ENCODE data around the gene GLCE. TPM values are rescaled to one million over a fixed set of nuclear protein-coding genes. Genes with fewer than 3 reads are reported as not detected.

The GLCE gene
- total RNA-seq, 1 experiment from 2014 or later: 7.5 TPM

DNA sequence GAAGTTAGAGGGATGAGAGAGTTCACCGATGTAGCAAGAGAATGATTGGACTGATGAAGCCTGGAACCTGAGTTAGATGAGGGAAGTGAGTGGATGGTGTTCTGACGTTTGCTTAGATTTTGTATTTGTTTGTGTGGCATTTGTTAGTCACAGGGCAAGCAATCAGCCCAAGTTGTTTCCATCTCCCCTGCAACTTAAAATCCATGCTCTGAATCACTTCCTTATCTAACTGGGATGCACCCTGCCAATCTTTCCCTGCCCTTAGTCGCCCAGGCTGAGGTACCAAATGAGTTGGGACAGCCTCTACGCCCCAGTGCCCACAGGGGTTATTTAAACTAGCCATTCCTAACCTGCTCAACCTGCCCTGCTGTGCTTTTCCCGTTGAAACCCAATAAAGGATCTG lies 150.9 kb downstream of the GLCE start:
- peaks cover 5% of the 10 kb centered on the region for H3K36me3 Mint-ChIP-seq (ENCODE audit: insufficient read depth, unreplicated experiment)
- H3K27me3 Mint-ChIP-seq (ENCODE audit: insufficient read depth, unreplicated experiment): no peaks in the 10 kb centered on the region
- intact Hi-C loops (cut with micrococcal nuclease): no loop called here
- POLR2A ChIA-PET: interaction anchor here (0.6 kb wide), 1 partner anchor 77 kb away, joined by 3 read pairs; no protein-coding TSS in a partner anchor
- H3K4me1 Mint-ChIP-seq (ENCODE audit: insufficient read depth, unreplicated experiment): peaks cover 9% of the 10 kb centered on the region
- no TSS peak for BruUV-seq (replicated peaks)
- no peak for DNase-seq (ENCODE audit: unreplicated experiment)
- no peak overlapping the region for H3K27ac Mint-ChIP-seq (ENCODE audit: low read depth, unreplicated experiment)
- TF ChIP-seq, protein P1, sequence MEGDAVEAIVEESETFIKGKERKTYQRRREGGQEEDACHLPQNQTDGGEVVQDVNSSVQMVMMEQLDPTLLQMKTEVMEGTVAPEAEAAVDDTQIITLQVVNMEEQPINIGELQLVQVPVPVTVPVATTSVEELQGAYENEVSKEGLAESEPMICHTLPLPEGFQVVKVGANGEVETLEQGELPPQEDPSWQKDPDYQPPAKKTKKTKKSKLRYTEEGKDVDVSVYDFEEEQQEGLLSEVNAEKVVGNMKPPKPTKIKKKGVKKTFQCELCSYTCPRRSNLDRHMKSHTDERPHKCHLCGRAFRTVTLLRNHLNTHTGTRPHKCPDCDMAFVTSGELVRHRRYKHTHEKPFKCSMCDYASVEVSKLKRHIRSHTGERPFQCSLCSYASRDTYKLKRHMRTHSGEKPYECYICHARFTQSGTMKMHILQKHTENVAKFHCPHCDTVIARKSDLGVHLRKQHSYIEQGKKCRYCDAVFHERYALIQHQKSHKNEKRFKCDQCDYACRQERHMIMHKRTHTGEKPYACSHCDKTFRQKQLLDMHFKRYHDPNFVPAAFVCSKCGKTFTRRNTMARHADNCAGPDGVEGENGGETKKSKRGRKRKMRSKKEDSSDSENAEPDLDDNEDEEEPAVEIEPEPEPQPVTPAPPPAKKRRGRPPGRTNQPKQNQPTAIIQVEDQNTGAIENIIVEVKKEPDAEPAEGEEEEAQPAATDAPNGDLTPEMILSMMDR (IDR thresholded peaks at IDR 0.05; ENCODE audit: unreplicated experiment): no peak
- H3K9me3 Mint-ChIP-seq (ENCODE audit: unreplicated experiment): no peaks in the 10 kb centered on the region
- CTCF ChIA-PET: no interaction called here
- no peak overlapping the region for H3K4me3 Mint-ChIP-seq (ENCODE audit: unreplicated experiment)

DNA sequence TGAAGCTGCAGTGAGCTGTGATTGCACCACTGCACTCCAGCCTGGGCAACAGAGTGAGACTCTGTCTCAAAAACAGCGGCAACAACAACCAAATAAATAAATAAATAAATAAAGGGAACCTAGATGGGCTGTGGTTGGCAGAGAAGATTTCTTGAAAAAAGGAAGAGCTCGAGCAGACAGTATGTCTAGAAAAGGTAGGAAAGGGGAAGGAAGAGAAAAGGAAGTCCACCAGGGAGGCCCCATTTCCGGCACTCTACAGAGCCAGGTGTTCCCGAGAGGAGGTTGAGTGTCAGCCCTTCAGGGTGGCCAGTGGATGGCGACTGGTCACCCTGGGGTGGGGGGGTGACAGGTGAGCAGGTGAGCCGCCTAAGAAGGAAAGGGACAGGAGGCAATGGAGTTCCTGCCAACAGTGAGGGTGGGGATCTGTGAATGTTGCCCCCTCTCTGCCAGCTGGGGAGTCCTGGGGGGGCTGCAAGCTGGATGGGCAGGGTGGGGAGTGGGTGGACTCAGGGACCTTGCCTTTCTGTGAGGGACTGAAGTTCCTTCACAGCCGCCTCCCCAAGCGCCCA lies 153.1 kb downstream of the GLCE start:
- peaks cover 5% of the 10 kb centered on the region for H3K36me3 Mint-ChIP-seq (ENCODE audit: insufficient read depth, unreplicated experiment)
- H3K9me3 Mint-ChIP-seq (ENCODE audit: unreplicated experiment): no peaks in the 10 kb centered on the region
- no TSS peak for BruUV-seq (replicated peaks)
- DNase-seq (ENCODE audit: unreplicated experiment): no peak
- intact Hi-C loops (cut with micrococcal nuclease): no loop called here
- H3K4me1 Mint-ChIP-seq (ENCODE audit: insufficient read depth, unreplicated experiment): peaks cover 5% of the 10 kb centered on the region
- H3K27me3 Mint-ChIP-seq (ENCODE audit: insufficient read depth, unreplicated experiment): no peaks in the 10 kb centered on the region
- no peak overlapping the region for H3K4me3 Mint-ChIP-seq (ENCODE audit: unreplicated experiment)
- ChIA-PET CTCF (no interaction called here), POLR2A (no interaction called here)
- H3K27ac Mint-ChIP-seq (ENCODE audit: low read depth, unreplicated experiment): no peak overlapping the region
- TF ChIP-seq, protein P1 (IDR thresholded peaks at IDR 0.05; ENCODE audit: unreplicated experiment): no peak

DNA sequence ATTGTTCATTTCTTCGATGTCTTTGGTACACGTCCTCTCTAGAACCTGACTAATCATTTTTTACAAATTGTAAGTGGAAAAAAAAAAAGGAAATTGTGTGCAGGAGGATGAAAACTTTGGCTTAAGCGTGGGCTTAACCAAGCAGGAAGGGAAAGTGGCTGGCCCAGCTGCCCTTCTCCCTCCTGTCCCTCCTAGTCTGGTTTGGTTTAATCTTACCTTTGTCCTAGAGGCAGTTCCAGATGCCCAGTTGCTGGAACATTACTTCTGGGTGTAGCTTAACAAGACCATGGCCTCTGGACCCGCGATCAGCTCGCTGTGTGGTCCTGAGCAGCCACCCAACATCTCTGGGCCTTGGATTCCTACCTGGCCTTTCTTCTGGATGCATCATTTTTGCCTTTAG lies 153.7 kb downstream of the GLCE start:
- H3K4me3 Mint-ChIP-seq (ENCODE audit: unreplicated experiment): no peak overlapping the region
- CTCF ChIA-PET: no interaction called here
- POLR2A ChIA-PET: no interaction called here
- peaks cover 5% of the 10 kb centered on the region for H3K36me3 Mint-ChIP-seq (ENCODE audit: insufficient read depth, unreplicated experiment)
- no peaks in the 10 kb centered on the region for H3K27me3 Mint-ChIP-seq (ENCODE audit: insufficient read depth, unreplicated experiment)
- H3K27ac Mint-ChIP-seq (ENCODE audit: low read depth, unreplicated experiment): no peak overlapping the region
- TF ChIP-seq, protein P1 (IDR thresholded peaks at IDR 0.05; ENCODE audit: unreplicated experiment): no peak
- no TSS peak for BruUV-seq (replicated peaks)
- no peaks in the 10 kb centered on the region for H3K9me3 Mint-ChIP-seq (ENCODE audit: unreplicated experiment)
- intact Hi-C loops (cut with micrococcal nuclease): no loop called here
- peaks cover 5% of the 10 kb centered on the region for H3K4me1 Mint-ChIP-seq (ENCODE audit: insufficient read depth, unreplicated experiment)
- no peak for DNase-seq (ENCODE audit: unreplicated experiment)

DNA sequence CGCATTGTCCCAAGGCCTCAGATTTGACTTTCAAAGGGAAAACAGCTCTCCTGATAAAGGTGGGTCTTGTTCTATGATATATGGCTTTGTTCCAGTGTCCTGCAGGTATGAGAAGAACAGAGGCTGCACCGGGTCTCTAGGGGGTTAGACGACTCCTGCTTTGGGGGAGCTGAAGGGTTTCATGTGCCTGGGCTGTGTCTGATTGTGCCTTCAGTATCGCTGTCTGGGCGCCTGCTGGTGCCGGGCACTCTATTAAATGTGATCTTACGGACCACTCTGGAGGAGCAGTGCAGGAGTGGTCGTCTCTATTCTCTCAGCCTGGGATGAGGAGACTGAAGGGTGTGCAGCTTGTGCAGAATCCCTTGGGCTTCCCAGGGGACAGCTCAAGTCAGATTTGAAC lies 154.3 kb downstream of the GLCE start:
- Mint-ChIP-seq H3K4me1 (ENCODE audit: insufficient read depth, unreplicated experiment) (peaks cover 5% of the 10 kb centered on the region), H3K36me3 (ENCODE audit: insufficient read depth, unreplicated experiment) (peaks cover 5% of the 10 kb centered on the region), H3K9me3 (ENCODE audit: unreplicated experiment) (no peaks in the 10 kb centered on the region), H3K4me3 (ENCODE audit: unreplicated experiment) (no peak overlapping the region), H3K27me3 (ENCODE audit: insufficient read depth, unreplicated experiment) (no peaks in the 10 kb centered on the region), H3K27ac (ENCODE audit: low read depth, unreplicated experiment) (no peak overlapping the region)
- intact Hi-C loops (cut with micrococcal nuclease): no loop called here
- no TSS peak for BruUV-seq (replicated peaks)
- CTCF ChIA-PET: interaction anchor here (0.5 kb wide), 1 partner anchor 95 kb away, joined by 4 read pairs; no protein-coding TSS in a partner anchor
- TF ChIP-seq, protein P1 (IDR thresholded peaks at IDR 0.05; ENCODE audit: unreplicated experiment): no peak
- POLR2A ChIA-PET: no interaction called here
- no peak for DNase-seq (ENCODE audit: unreplicated experiment)

Data from MCF 10A (cell line).